Stimulated activated CD4-positive, alpha-beta T cell treated with anti-CD3 and anti-CD28 coated beads, Interleukin-2, amount 100 ng/mL, for 48 hours (primary cell): Measurements from ENCODE around the gene NIN.

Experiments used
- DNase-seq, 2 donors: peaks; one replicate each; pipeline ENCODE4 v3.0.0-alpha.2; 2020

The NIN gene

GRCh38 chr14:50830932-50831725 is at the start of gene NIN:
NIN (minus strand) TSS chr14:50831162; CDS start chr14:50822056, 9,106 bp downstream.
- peak; percentile 57 to 65 for DNase-seq

- peak; percentile 40 to 50 for DNase-seq
Observed at GRCh38 chr14:50875359-50876070, 44.6 kb upstream of the NIN start.

GRCh38 chr14:50874757-50875156 is 43.8 kb upstream of the NIN start:
- no peak for DNase-seq

GRCh38 chr14:50871914-50872732 is 41.2 kb upstream of the NIN start, which contains the start of gene ABHD12B:
ABHD12B (plus strand) TSS chr14:50872053; CDS start chr14:50872175, 122 bp downstream.
- no peak for DNase-seq

GRCh38 chr14:50871228-50871627 is 40.3 kb upstream of the NIN start:
- DNase-seq = no peak

- no peak for DNase-seq
Observed at GRCh38 chr14:50865391-50866076, 34.6 kb upstream of the NIN start.

- DNase-seq = no peak
Observed at GRCh38 chr14:50864946-50865345, 34.0 kb upstream of the NIN start.

GRCh38 chr14:50864237-50864636 is 33.3 kb upstream of the NIN start:
- no peak for DNase-seq

- no peak for DNase-seq
Observed at GRCh38 chr14:50862036-50862570, 31.1 kb upstream of the NIN start.

- peak; percentile 85 to 93 for DNase-seq
Observed at GRCh38 chr14:50860478-50861086, 29.6 kb upstream of the NIN start.

GRCh38 chr14:50859296-50859624 is 28.3 kb upstream of the NIN start:
- no peak for DNase-seq

- DNase-seq = no peak
Observed at GRCh38 chr14:50856660-50857059, 25.7 kb upstream of the NIN start.

GRCh38 chr14:50855558-50855957 is 24.6 kb upstream of the NIN start:
- DNase-seq = no peak

- DNase-seq = no peak
Observed at GRCh38 chr14:50854521-50854920, 23.6 kb upstream of the NIN start.

GRCh38 chr14:50853891-50854290 is 22.9 kb upstream of the NIN start:
- no peak for DNase-seq

- no peak for DNase-seq
Observed at GRCh38 chr14:50846226-50846880, 15.4 kb upstream of the NIN start.

- no peak for DNase-seq
Observed at GRCh38 chr14:50845166-50845565, 14.2 kb upstream of the NIN start.

GRCh38 chr14:50844391-50844790 is 13.4 kb upstream of the NIN start:
- DNase-seq = no peak

- DNase-seq = no peak
Observed at GRCh38 chr14:50839691-50840090, 8.7 kb upstream of the NIN start.

GRCh38 chr14:50839048-50839447 is 8.1 kb upstream of the NIN start:
- no peak for DNase-seq

- no peak for DNase-seq
Observed at GRCh38 chr14:50837850-50838470, 7.0 kb upstream of the NIN start.
